GM21515 (cell line): ENCODE results near the gene ARL4A.
A peak's percentile ranks its signal among the peaks of the same experiment; 100 is the strongest.
"Not testable (repeated sequence)": the region's sequence is repeated elsewhere in the genome, so short reads cannot be mapped to it uniquely, and the experiment has no call there.

Experiments
- ATAC-seq: cut with Tn5 transposase; IDR thresholded peaks from one replicate; pipeline ENCODE4 v1.9.1; 2021; ENCODE audit not compliant: unreplicated experiment

Gene ARL4A

GRCh38 chr7:12686891-12687717 lies at the start of gene ARL4A:
Gene ARL4A, plus strand, starts transcription at chr7:12687633. Its CDS starts 622 bp downstream, at chr7:12688255.
- peak; percentile 85 for ATAC-seq

- ATAC-seq = peak; percentile 48
Observed at GRCh38 chr7:12637819-12638592, 49.4 kb upstream of the ARL4A start.

- ATAC-seq = no peak
Observed at GRCh38 chr7:12638851-12639456, 48.5 kb upstream of the ARL4A start.

- no peak for ATAC-seq
Observed at GRCh38 chr7:12640299-12641096, 46.9 kb upstream of the ARL4A start.

- no peak for ATAC-seq
Observed at GRCh38 chr7:12641196-12641595, 46.2 kb upstream of the ARL4A start.

- no peak for ATAC-seq
Observed at GRCh38 chr7:12642508-12642907, 44.9 kb upstream of the ARL4A start.

- ATAC-seq = no peak
Observed at GRCh38 chr7:12643001-12643643, 44.3 kb upstream of the ARL4A start.

- no peak for ATAC-seq
Observed at GRCh38 chr7:12643644-12644043, 43.8 kb upstream of the ARL4A start.

- not testable (repeated sequence) for ATAC-seq
Observed at GRCh38 chr7:12645212-12645611, 42.2 kb upstream of the ARL4A start.

GRCh38 chr7:12646139-12646538 lies 41.3 kb upstream of the ARL4A start:
- no peak for ATAC-seq

- no peak for ATAC-seq
Observed at GRCh38 chr7:12647364-12648219, 39.8 kb upstream of the ARL4A start.

GRCh38 chr7:12648704-12649261 lies 38.6 kb upstream of the ARL4A start:
- no peak for ATAC-seq

- no peak for ATAC-seq
Observed at GRCh38 chr7:12649348-12649747, 38.1 kb upstream of the ARL4A start.

GRCh38 chr7:12650080-12650479 lies 37.4 kb upstream of the ARL4A start:
- ATAC-seq = no peak

GRCh38 chr7:12653110-12653509 lies 34.3 kb upstream of the ARL4A start:
- ATAC-seq = no peak

- ATAC-seq = no peak
Observed at GRCh38 chr7:12653518-12653917, 33.9 kb upstream of the ARL4A start.

GRCh38 chr7:12655161-12655560 lies 32.3 kb upstream of the ARL4A start:
- ATAC-seq = no peak

- ATAC-seq = not testable (repeated sequence)
Observed at GRCh38 chr7:12660423-12660822, 27.0 kb upstream of the ARL4A start.

GRCh38 chr7:12660986-12661385 lies 26.4 kb upstream of the ARL4A start:
- not testable (repeated sequence) for ATAC-seq
